Stromal cell of bone marrow (primary cell): ENCODE measurements around the gene ZNF618.

Experiments used
- DNase-seq: peaks from one replicate; pipeline ENCODE4 v3.0.0-alpha.2; 2012; ENCODE audit warnings: low read depth

Gene ZNF618

GRCh38 chr9:113934829-113935676 lies 58.9 kb downstream of the ZNF618 start:
- DNase-seq: no peak

GRCh38 chr9:113935677-113936380 lies 59.7 kb downstream of the ZNF618 start:
- DNase-seq: no peak

GRCh38 chr9:113940077-113940476 lies 64.0 kb downstream of the ZNF618 start:
- DNase-seq: no peak

- DNase-seq: no peak
Measured at GRCh38 chr9:113941056-113941455, 64.9 kb downstream of the ZNF618 start.

- no peak for DNase-seq
Measured at GRCh38 chr9:113941526-113941925, 65.4 kb downstream of the ZNF618 start.

GRCh38 chr9:113943112-113944009 lies 67.3 kb downstream of the ZNF618 start:
- no peak for DNase-seq

- no peak for DNase-seq
Measured at GRCh38 chr9:113945784-113946183, 69.7 kb downstream of the ZNF618 start.

GRCh38 chr9:113946496-113947115 lies 70.5 kb downstream of the ZNF618 start:
- DNase-seq: no peak

GRCh38 chr9:113947941-113948340 lies 71.8 kb downstream of the ZNF618 start:
- DNase-seq: no peak

- no peak for DNase-seq
Measured at GRCh38 chr9:113948891-113949570, 72.9 kb downstream of the ZNF618 start.

GRCh38 chr9:113949571-113950078 lies 73.5 kb downstream of the ZNF618 start:
- no peak for DNase-seq

- DNase-seq: no peak
Measured at GRCh38 chr9:113950195-113951031, 74.3 kb downstream of the ZNF618 start.

- DNase-seq: no peak
Measured at GRCh38 chr9:113951032-113951372, 74.9 kb downstream of the ZNF618 start.

- DNase-seq: no peak
Measured at GRCh38 chr9:113952676-113953075, 76.6 kb downstream of the ZNF618 start.

GRCh38 chr9:113953531-113953930 lies 77.4 kb downstream of the ZNF618 start:
- DNase-seq: no peak

GRCh38 chr9:113954591-113954990 lies 78.5 kb downstream of the ZNF618 start:
- DNase-seq: no peak

GRCh38 chr9:113955076-113955752 lies 79.1 kb downstream of the ZNF618 start:
- DNase-seq: peak; percentile 68

GRCh38 chr9:113956901-113957300 lies 80.8 kb downstream of the ZNF618 start:
- no peak for DNase-seq

- no peak for DNase-seq
Measured at GRCh38 chr9:113957351-113957750, 81.2 kb downstream of the ZNF618 start.
